SK-N-SH treated with all-trans-retinoic acid at 6 μM for 48 hours (cell line): ENCODE measurements around the gene TMEM132D.

Experiments
- ARNTL ChIP-seq: fragments of 450-650 bp; formaldehyde crosslinking; IDR thresholded peaks from 2 replicates; pipeline ENCODE4 v1.5.0; 2020; ENCODE audit warnings: low read depth, mild to moderate bottlenecking, moderate library complexity, borderline replicate concordance
- CSRNP3 ChIP-seq: fragments of 250-450 bp; sonication (Bioruptor Pico); IDR thresholded peaks from 2 replicates; pipeline ENCODE4 v1.5.1; 2021; ENCODE audit warnings: mild to moderate bottlenecking, moderate library complexity
- ESRRG ChIP-seq: fragments of 250-450 bp; sonication (Bioruptor Pico); IDR thresholded peaks from 2 replicates; pipeline ENCODE4 v1.6.1; 2021; ENCODE audit warnings: mild to moderate bottlenecking
- OSR1 ChIP-seq: fragments of 250-450 bp; sonication (Bioruptor Pico); IDR thresholded peaks from 2 replicates; pipeline ENCODE4 v1.8.0; 2022; ENCODE audit warnings: moderate library complexity, mild to moderate bottlenecking, inconsistent platforms
- PPARA ChIP-seq: fragments of 250-450 bp; sonication (Bioruptor Pico); IDR thresholded peaks from 2 replicates; pipeline ENCODE4 v1.5.0; 2020; ENCODE audit warnings: mild to moderate bottlenecking, borderline replicate concordance
- ZFP3 ChIP-seq: fragments of 250-450 bp; sonication (Bioruptor Pico); IDR thresholded peaks from 2 replicates; pipeline ENCODE4 v1.5.0; 2020; ENCODE audit warnings: mild to moderate bottlenecking, moderate library complexity

GRCh38 chr12:129211862-129212630 is 691.8 kb downstream of the TMEM132D start:
- TF ChIP-seq ZFP3 (no peak), PPARA (no peak), CSRNP3 (CRISPR knock-in tag) (no peak), OSR1 (CRISPR knock-in tag) (no peak), ARNTL (CRISPR knock-in tag) (no peak), ESRRG (CRISPR knock-in tag) (no peak)
